Measurements from ENCODE around the gene UGT1A9.

Gene UGT1A9

DNA sequence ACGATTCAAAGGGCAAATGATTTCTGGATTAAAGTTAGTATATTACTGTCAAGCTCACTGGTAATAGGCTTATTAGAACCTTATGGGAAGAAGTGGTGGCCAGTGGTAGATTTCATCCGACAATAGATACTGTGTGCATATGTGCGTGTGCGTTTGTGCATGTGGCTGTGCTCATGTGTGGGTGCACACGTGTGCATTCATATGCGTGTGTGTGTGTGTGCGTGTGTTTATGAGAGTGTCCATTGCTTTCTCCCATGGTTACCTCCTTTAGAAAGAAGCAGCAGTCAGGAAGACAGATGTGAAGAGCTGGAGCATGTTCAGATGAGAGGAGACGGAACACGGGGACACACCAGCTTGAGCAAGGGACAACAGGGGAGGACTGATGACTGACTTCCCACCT, 97.6 kb downstream of the UGT1A9 start:
- Histone ChIP-seq H3K9me3 (ENCODE audit: control insufficient read depth, low read depth, low read length) (no peaks in the 10 kb centered on the region), H3K27me3 (ENCODE audit: control insufficient read depth, insufficient read depth, low read length) (no peaks in the 10 kb centered on the region), H3K27ac (ENCODE audit: low read length) (no peak overlapping the region), H3K4me1 (ENCODE audit: control insufficient read depth, low read depth, low read length) (peaks cover 9% of the 10 kb centered on the region), H3K9ac (ENCODE audit: low read length) (no peak overlapping the region), H3K4me3 (ENCODE audit: low read length) (no peak overlapping the region), H3K36me3 (ENCODE audit: control insufficient read depth, low read depth, low read length) (no peaks in the 10 kb centered on the region)

DNA sequence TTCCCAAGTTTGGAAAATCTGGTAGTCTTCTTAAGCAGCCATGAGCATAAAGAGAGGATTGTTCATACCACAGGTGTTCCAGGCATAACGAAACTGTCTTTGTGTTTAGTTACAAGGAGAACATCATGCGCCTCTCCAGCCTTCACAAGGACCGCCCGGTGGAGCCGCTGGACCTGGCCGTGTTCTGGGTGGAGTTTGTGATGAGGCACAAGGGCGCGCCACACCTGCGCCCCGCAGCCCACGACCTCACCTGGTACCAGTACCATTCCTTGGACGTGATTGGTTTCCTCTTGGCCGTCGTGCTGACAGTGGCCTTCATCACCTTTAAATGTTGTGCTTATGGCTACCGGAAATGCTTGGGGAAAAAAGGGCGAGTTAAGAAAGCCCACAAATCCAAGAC, 100.5 kb downstream of the UGT1A9 start:
- no peak overlapping the region for H3K4me3 ChIP-seq (ENCODE audit: low read length)
- no peak overlapping the region for H3K9ac ChIP-seq (ENCODE audit: low read length)
- no peaks in the 10 kb centered on the region for H3K27me3 ChIP-seq (ENCODE audit: control insufficient read depth, insufficient read depth, low read length)
- no peaks in the 10 kb centered on the region for H3K36me3 ChIP-seq (ENCODE audit: control insufficient read depth, low read depth, low read length)
- H3K27ac ChIP-seq (ENCODE audit: low read length): no peak overlapping the region
- no peaks in the 10 kb centered on the region for H3K9me3 ChIP-seq (ENCODE audit: control insufficient read depth, low read depth, low read length)
- H3K4me1 ChIP-seq (ENCODE audit: control insufficient read depth, low read depth, low read length): peaks cover 9% of the 10 kb centered on the region

GRCh38 chr2:233772583-233772982, 100.9 kb downstream of the UGT1A9 start:
- no peak overlapping the region for H3K4me3 ChIP-seq (ENCODE audit: low read length)
- H3K9me3 ChIP-seq (ENCODE audit: control insufficient read depth, low read depth, low read length): no peaks in the 10 kb centered on the region
- peaks cover 7% of the 10 kb centered on the region for H3K4me1 ChIP-seq (ENCODE audit: control insufficient read depth, low read depth, low read length)
- H3K36me3 ChIP-seq (ENCODE audit: control insufficient read depth, low read depth, low read length): no peaks in the 10 kb centered on the region
- H3K27ac ChIP-seq (ENCODE audit: low read length): no peak overlapping the region
- no peaks in the 10 kb centered on the region for H3K27me3 ChIP-seq (ENCODE audit: control insufficient read depth, insufficient read depth, low read length)
- H3K9ac ChIP-seq (ENCODE audit: low read length): no peak overlapping the region

GRCh38 chr2:233773854-233774253, 102.2 kb downstream of the UGT1A9 start:
- Histone ChIP-seq H3K27me3 (ENCODE audit: control insufficient read depth, insufficient read depth, low read length) (no peaks in the 10 kb centered on the region), H3K36me3 (ENCODE audit: control insufficient read depth, low read depth, low read length) (no peaks in the 10 kb centered on the region), H3K9me3 (ENCODE audit: control insufficient read depth, low read depth, low read length) (no peaks in the 10 kb centered on the region), H3K4me3 (ENCODE audit: low read length) (no peak overlapping the region), H3K9ac (ENCODE audit: low read length) (no peak overlapping the region), H3K27ac (ENCODE audit: low read length) (no peak overlapping the region), H3K4me1 (ENCODE audit: control insufficient read depth, low read depth, low read length) (no peaks in the 10 kb centered on the region)

DNA sequence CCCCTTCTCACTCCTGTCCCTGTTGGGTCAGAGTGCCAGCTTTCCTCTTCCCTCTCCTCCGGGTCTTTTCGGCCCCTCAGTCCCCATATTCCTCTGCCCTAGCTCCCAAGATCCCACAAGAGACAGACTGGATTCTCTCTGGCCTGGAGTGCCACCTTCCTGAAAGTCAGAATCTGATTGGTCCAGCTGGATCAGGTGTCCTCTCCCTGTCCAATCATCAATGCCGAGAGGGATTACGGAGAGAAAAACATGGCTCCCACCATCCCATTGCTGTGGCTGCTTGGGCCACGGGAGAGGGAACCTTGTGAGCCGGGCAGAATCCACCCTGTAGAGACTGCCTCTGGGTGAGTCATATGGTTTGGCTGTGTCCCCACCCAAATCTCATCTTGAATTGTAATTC, 103.7 kb downstream of the UGT1A9 start:
- Histone ChIP-seq H3K9me3 (ENCODE audit: control insufficient read depth, low read depth, low read length) (no peaks in the 10 kb centered on the region), H3K4me1 (ENCODE audit: control insufficient read depth, low read depth, low read length) (no peaks in the 10 kb centered on the region), H3K36me3 (ENCODE audit: control insufficient read depth, low read depth, low read length) (no peaks in the 10 kb centered on the region), H3K4me3 (ENCODE audit: low read length) (no peak overlapping the region), H3K27ac (ENCODE audit: low read length) (no peak overlapping the region), H3K9ac (ENCODE audit: low read length) (no peak overlapping the region), H3K27me3 (ENCODE audit: control insufficient read depth, insufficient read depth, low read length) (no peaks in the 10 kb centered on the region)

DNA sequence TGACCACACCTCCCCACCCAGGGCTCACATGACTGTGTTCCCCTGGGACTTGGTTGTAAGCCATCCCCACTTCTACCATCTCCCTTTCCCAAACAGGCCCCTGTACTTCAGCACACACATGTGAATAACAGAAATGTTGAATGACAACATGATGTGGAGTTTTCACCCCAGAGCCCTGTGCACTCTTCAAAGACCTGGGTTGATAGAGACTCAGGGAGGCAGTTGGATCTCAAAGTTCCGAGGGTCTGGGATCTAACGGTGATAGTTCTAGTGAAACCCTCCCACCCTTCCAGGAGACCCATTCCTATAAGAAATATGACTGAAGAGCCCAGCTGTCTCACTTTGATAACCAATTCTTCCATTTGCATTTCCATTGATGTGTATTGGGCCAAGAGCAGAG, 106.3 kb downstream of the UGT1A9 start, which contains the start of gene MROH2A:
Gene MROH2A (plus strand): TSS at position 301 of the 400 bp plus-strand sequence. CDS start 1,029 bp downstream, outside the sequence.
- H3K4me3 ChIP-seq (ENCODE audit: low read length): no peak within 1 kb of the TSS
- no peaks in the 10 kb centered on the region for H3K4me1 ChIP-seq (ENCODE audit: control insufficient read depth, low read depth, low read length)
- no peak within 1 kb of the TSS for H3K9ac ChIP-seq (ENCODE audit: low read length)
- no peaks in the 10 kb centered on the region for H3K9me3 ChIP-seq (ENCODE audit: control insufficient read depth, low read depth, low read length)
- H3K27me3 ChIP-seq (ENCODE audit: control insufficient read depth, insufficient read depth, low read length): no peaks in the 10 kb centered on the region
- H3K27ac ChIP-seq (ENCODE audit: low read length): no peak within 1 kb of the TSS
- no peaks in the 10 kb centered on the region for H3K36me3 ChIP-seq (ENCODE audit: control insufficient read depth, low read depth, low read length)

DNA sequence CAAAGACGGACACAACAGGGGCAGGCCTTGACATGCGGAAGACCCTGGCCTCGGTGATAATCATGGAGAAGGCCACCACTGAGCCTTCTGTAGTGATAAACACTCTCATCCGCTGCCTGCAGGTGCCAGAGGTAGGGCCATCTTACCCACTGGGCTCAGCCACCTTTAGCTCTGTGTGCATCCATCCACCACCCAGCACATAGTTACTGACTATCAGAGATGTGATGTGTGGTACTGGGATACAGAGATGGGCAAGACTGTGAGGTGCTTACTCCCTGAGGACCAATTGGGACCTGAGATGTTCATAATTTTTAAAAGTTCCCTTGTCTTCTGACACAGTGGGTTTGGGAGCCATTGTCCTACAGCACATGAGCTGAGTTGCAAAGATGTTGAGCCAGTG, 108.0 kb downstream of the UGT1A9 start:
- H3K9ac ChIP-seq (ENCODE audit: low read length): no peak overlapping the region
- no peak overlapping the region for H3K27ac ChIP-seq (ENCODE audit: low read length)
- H3K9me3 ChIP-seq (ENCODE audit: control insufficient read depth, low read depth, low read length): no peaks in the 10 kb centered on the region
- H3K27me3 ChIP-seq (ENCODE audit: control insufficient read depth, insufficient read depth, low read length): no peaks in the 10 kb centered on the region
- no peaks in the 10 kb centered on the region for H3K4me1 ChIP-seq (ENCODE audit: control insufficient read depth, low read depth, low read length)
- H3K36me3 ChIP-seq (ENCODE audit: control insufficient read depth, low read depth, low read length): no peaks in the 10 kb centered on the region
- H3K4me3 ChIP-seq (ENCODE audit: low read length): no peak overlapping the region

DNA sequence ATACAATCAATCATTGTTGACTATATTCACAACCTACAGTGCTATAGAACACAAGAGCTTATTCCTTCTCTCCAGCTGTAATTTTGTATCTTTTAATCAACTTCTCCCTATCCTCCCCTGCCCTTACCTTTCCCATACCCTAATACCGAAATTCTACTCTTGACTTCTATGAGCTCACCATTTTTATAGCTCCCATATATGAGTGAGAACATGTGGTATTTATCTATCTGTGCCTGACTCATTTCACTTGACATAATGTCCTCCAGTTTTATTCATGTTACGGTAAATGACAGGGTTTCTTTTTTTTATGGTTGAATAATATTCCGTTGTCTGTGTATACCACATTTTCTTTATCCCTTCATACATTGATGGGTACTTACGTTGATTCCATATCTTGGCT, 109.1 kb downstream of the UGT1A9 start:
- Histone ChIP-seq H3K4me3 (ENCODE audit: low read length) (no peak overlapping the region), H3K27me3 (ENCODE audit: control insufficient read depth, insufficient read depth, low read length) (no peaks in the 10 kb centered on the region), H3K9ac (ENCODE audit: low read length) (no peak overlapping the region), H3K9me3 (ENCODE audit: control insufficient read depth, low read depth, low read length) (no peaks in the 10 kb centered on the region), H3K27ac (ENCODE audit: low read length) (no peak overlapping the region), H3K36me3 (ENCODE audit: control insufficient read depth, low read depth, low read length) (no peaks in the 10 kb centered on the region), H3K4me1 (ENCODE audit: control insufficient read depth, low read depth, low read length) (no peaks in the 10 kb centered on the region)

DNA sequence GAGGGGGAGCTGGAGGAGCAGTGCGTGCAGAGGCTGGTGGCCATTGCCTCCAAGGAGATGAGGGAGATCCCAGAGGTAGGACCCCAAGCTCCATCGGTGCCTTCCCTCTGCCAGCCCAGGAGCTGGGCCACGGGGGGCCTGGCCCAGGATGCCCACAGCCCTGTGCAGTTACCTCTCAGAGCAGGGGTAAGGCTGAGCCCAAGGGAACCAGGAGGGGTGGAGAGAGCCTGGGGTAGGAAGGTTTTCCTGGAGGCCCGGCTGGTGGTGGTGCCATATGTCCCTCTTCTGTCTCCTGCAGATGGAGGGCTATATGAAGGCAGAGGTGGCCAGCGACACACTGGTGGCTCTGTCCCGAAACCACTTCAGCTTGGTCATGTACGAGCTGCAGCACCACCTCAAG, 117.9 kb downstream of the UGT1A9 start:
- Histone ChIP-seq H3K9ac (ENCODE audit: low read length) (no peak overlapping the region), H3K4me3 (ENCODE audit: low read length) (no peak overlapping the region), H3K4me1 (ENCODE audit: control insufficient read depth, low read depth, low read length) (no peaks in the 10 kb centered on the region), H3K9me3 (ENCODE audit: control insufficient read depth, low read depth, low read length) (no peaks in the 10 kb centered on the region), H3K27ac (ENCODE audit: low read length) (no peak overlapping the region), H3K36me3 (ENCODE audit: control insufficient read depth, low read depth, low read length) (no peaks in the 10 kb centered on the region), H3K27me3 (ENCODE audit: control insufficient read depth, insufficient read depth, low read length) (no peaks in the 10 kb centered on the region)

DNA sequence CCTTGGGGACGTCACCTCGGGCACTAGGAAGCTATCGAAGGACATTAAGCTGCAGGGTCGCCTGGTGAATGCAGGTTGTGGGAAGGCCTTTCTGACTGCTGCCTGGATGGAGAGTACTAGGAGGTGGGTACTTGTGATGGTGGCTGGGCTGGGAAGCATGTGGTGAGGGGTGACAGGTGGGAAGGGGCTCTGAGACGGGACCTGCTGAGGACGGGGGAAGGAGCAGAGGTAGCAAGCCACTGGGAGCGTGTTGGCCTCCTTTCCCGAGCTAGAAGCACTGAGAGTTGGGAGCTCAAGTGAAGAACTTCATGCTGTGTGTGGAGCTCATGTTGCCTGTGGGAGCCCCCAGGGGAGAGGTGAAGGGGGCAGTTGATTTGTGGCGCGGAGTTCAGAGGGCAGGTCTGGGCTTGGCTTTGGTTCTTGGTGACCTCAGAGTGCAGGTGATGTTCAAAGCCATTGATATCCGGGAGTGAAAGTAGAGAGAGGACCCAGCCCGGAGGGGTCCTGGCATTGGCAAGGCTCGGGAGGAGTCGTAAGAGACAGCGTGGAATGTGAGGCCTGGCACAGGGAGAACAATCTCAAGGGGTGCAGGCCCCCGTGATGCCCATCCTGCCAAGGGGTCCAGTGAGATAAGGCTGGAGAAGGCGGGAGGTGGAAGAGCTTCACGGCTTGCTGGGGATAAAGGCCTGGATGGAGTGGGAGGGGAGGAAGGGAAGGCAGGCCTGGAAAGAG, 119.6 kb downstream of the UGT1A9 start:
- Histone ChIP-seq H3K9ac (ENCODE audit: low read length) (no peak overlapping the region), H3K27me3 (ENCODE audit: control insufficient read depth, insufficient read depth, low read length) (no peaks in the 10 kb centered on the region), H3K27ac (ENCODE audit: low read length) (no peak overlapping the region), H3K9me3 (ENCODE audit: control insufficient read depth, low read depth, low read length) (no peaks in the 10 kb centered on the region), H3K36me3 (ENCODE audit: control insufficient read depth, low read depth, low read length) (no peaks in the 10 kb centered on the region), H3K4me3 (ENCODE audit: low read length) (no peak overlapping the region), H3K4me1 (ENCODE audit: control insufficient read depth, low read depth, low read length) (no peaks in the 10 kb centered on the region)

DNA sequence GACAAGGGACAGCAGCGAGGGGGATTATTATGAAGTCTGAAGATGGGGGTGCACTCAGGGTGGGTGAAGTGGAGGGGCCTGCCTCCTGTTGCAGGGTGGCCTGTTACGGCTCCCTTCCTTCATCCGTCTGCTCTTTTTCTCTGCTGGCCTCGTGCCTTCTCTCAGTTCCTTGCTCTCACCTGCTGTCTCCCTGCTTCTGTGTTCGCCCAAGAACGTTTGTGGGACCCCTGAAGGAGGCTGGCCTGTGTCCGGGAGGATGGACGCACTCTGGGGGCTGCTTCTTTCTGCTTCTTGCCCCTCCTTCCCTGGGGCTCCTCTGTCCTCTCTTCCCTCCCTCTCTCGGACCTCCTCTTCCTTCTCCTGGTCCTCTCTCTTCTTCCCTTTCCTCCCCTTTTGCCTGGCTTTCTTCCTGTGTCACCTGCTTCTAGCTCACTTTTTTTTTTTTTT, 120.2 kb downstream of the UGT1A9 start:
- H3K27ac ChIP-seq (ENCODE audit: low read length): no peak overlapping the region

GRCh38 chr2:233792720-233793119, 121.0 kb downstream of the UGT1A9 start:
- no peaks in the 10 kb centered on the region for H3K9me3 ChIP-seq (ENCODE audit: control insufficient read depth, low read depth, low read length)
- H3K9ac ChIP-seq (ENCODE audit: low read length): no peak overlapping the region
- no peaks in the 10 kb centered on the region for H3K27me3 ChIP-seq (ENCODE audit: control insufficient read depth, insufficient read depth, low read length)
- no peak overlapping the region for H3K4me3 ChIP-seq (ENCODE audit: low read length)
- no peak overlapping the region for H3K27ac ChIP-seq (ENCODE audit: low read length)
- no peaks in the 10 kb centered on the region for H3K36me3 ChIP-seq (ENCODE audit: control insufficient read depth, low read depth, low read length)
- no peaks in the 10 kb centered on the region for H3K4me1 ChIP-seq (ENCODE audit: control insufficient read depth, low read depth, low read length)

More for the DNA sequence above, 120.2 kb downstream of the UGT1A9 start:
- no peaks in the 10 kb centered on the region for H3K36me3 ChIP-seq (ENCODE audit: control insufficient read depth, low read depth, low read length)
- no peaks in the 10 kb centered on the region for H3K9me3 ChIP-seq (ENCODE audit: control insufficient read depth, low read depth, low read length)
- no peaks in the 10 kb centered on the region for H3K27me3 ChIP-seq (ENCODE audit: control insufficient read depth, insufficient read depth, low read length)
- no peak overlapping the region for H3K4me3 ChIP-seq (ENCODE audit: low read length)
- no peak overlapping the region for H3K9ac ChIP-seq (ENCODE audit: low read length)
- H3K4me1 ChIP-seq (ENCODE audit: control insufficient read depth, low read depth, low read length): no peaks in the 10 kb centered on the region

Measured in iPS-18a (cell line).